ENCODE results near the gene TBL1XR1. TPM values are rescaled to one million over a fixed set of nuclear protein-coding genes. Genes with fewer than 3 reads are reported as not detected.

Gene TBL1XR1
- total RNA-seq, 2 donors from 2014 or later, result 202 to 226 TPM

DNA sequence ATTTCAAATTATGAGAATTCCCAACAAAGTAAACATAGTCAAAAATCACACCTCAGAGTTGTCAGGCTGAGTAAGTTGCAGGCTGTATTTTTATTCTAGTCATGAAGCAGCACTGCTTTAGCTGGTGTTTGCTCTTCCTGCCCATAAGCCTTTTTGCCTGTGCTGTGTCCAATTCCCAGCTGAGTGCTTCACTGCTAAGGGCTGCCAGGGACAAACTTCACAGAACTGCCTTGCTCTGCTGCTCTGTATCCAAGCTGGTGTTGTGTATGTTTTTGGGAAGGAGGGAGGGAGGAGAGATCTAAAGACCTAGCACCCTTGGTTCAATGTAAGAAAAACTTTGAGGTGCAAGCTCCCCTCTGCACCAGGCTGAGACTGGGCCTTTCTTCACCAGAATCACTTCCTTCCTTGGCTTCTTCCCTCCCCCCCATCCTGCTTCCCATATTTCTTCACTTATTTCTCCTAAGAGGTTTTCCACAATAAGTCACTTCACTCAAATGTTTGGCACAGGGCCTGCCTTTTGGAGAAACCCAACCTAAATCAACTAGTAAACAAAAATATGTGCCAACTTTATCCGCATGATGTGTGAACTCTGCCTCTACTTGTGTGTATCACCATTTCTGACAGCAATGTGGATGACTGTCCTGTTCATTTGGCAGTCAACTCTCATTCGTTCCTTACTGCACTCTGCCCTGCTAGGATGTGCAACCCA lies 156.1 kb downstream of the TBL1XR1 start:
- H3K36me3 ChIP-seq, result no peaks in the 10 kb centered on the region
- no peaks in the 10 kb centered on the region for H3K4me1 ChIP-seq
- H3K4me3 ChIP-seq, result no peak overlapping the region
- no peak overlapping the region for H3K27ac ChIP-seq
- no peak overlapping the region for H3K9ac ChIP-seq (ENCODE audit: low read depth in 2 of 2, low read length in 2 of 2)
- H3K27me3 ChIP-seq, result no peaks in the 10 kb centered on the region
- intact Hi-C loops (cut with DNase I), result no loop called here
- DNase-seq, result no peak
- no peaks in the 10 kb centered on the region for H3K9me3 ChIP-seq
- TF ChIP-seq, protein P1, sequence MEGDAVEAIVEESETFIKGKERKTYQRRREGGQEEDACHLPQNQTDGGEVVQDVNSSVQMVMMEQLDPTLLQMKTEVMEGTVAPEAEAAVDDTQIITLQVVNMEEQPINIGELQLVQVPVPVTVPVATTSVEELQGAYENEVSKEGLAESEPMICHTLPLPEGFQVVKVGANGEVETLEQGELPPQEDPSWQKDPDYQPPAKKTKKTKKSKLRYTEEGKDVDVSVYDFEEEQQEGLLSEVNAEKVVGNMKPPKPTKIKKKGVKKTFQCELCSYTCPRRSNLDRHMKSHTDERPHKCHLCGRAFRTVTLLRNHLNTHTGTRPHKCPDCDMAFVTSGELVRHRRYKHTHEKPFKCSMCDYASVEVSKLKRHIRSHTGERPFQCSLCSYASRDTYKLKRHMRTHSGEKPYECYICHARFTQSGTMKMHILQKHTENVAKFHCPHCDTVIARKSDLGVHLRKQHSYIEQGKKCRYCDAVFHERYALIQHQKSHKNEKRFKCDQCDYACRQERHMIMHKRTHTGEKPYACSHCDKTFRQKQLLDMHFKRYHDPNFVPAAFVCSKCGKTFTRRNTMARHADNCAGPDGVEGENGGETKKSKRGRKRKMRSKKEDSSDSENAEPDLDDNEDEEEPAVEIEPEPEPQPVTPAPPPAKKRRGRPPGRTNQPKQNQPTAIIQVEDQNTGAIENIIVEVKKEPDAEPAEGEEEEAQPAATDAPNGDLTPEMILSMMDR (IDR thresholded peaks at IDR 0.05), result no peak

GRCh38 chr3:177039490-177040274 lies 157.6 kb downstream of the TBL1XR1 start:
- H3K9me3 ChIP-seq, result no peaks in the 10 kb centered on the region
- H3K27ac ChIP-seq, result no peak overlapping the region
- no peaks in the 10 kb centered on the region for H3K36me3 ChIP-seq
- no peak for DNase-seq
- no peak overlapping the region for H3K9ac ChIP-seq (ENCODE audit: low read depth in 2 of 2, low read length in 2 of 2)
- intact Hi-C loops (cut with DNase I), result no loop called here
- no peak overlapping the region for H3K4me3 ChIP-seq
- TF ChIP-seq, protein P1 (IDR thresholded peaks at IDR 0.05), result no peak
- no peaks in the 10 kb centered on the region for H3K27me3 ChIP-seq
- no peaks in the 10 kb centered on the region for H3K4me1 ChIP-seq

DNA sequence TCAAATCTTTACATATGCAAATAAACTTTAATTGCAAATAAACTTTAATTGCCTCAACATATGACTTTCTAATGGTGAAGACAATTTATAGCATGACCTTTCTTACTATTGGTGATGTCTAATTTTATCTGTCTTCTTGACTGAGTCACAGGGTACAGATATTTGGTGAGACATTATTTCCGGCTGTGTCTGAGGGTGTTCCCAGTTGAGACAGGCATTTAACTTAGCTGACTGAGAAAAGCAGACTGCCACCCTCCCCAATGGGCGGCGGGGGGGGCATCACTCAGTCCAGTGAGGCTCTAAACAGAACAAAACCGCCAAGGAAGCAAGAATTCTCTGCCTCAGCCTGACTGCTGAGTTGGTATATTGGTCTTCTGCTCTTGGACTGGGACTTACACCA lies 160.0 kb downstream of the TBL1XR1 start:
- TF ChIP-seq, protein P1 (IDR thresholded peaks at IDR 0.05), result no peak
- Histone ChIP-seq H3K4me3 (no peak overlapping the region), H3K36me3 (no peaks in the 10 kb centered on the region), H3K27me3 (no peaks in the 10 kb centered on the region), H3K27ac (no peak overlapping the region), H3K4me1 (no peaks in the 10 kb centered on the region), H3K9me3 (no peaks in the 10 kb centered on the region), H3K9ac (ENCODE audit: low read depth in 2 of 2, low read length in 2 of 2) (no peak overlapping the region)
- intact Hi-C loops (cut with DNase I), result no loop called here
- DNase-seq, result no peak

DNA sequence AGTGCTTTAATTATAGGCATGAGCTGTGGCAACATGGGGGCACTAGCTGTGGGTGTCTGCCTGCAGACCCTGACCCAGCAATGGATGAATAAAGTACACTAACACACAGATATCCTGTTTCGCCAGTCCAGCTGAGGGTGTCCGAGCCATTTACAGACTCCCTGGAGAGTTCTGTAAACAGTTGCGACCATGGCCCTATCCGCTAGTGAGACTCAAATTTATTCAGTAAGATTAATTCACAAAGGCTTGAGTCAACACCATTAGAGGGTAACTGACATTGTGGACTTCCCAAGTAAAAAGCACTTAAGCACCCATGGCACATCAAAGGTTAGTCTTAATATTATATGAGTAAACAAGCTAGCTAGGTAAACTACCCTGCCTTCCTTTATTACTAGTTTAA lies 161.6 kb downstream of the TBL1XR1 start:
- TF ChIP-seq, protein P1 (IDR thresholded peaks at IDR 0.05), result no peak
- no peaks in the 10 kb centered on the region for H3K4me1 ChIP-seq
- H3K27ac ChIP-seq, result no peak overlapping the region
- H3K27me3 ChIP-seq, result no peaks in the 10 kb centered on the region
- H3K36me3 ChIP-seq, result no peaks in the 10 kb centered on the region
- no peaks in the 10 kb centered on the region for H3K9me3 ChIP-seq
- intact Hi-C loops (cut with DNase I), result no loop called here
- no peak overlapping the region for H3K9ac ChIP-seq (ENCODE audit: low read depth in 2 of 2, low read length in 2 of 2)
- no peak overlapping the region for H3K4me3 ChIP-seq
- no peak for DNase-seq

DNA sequence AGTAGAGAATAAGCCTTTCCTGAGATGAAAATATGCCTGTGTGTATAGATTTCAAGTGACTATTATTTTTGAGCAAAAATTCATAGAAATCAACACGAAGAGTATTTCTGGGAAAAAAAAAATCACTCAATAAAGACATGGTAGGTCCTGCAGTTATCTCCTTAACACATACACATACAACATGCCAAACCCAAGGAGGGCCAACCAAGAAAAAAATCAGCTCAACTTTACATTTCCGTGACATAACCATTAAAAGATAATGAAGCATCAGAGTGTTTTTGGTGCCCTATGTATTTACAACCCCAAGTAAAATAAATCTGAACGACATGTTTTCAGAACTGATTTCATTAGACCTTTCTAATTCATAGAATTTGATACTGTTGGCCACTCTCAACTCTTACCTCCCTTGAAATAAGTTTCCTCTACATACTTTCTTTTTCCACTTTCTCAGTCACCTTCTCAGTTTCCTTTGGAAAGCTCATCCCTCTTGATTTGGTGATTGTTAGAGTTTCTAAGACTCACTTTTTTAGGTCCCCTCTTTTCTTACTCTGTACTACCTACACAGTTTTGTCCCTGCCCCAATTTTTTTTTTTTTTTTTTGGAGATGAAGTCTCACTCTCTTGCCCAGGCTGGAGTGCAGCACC lies 162.3 kb downstream of the TBL1XR1 start:
- TF ChIP-seq, protein P1 (IDR thresholded peaks at IDR 0.05), result no peak

More for the DNA sequence above, 162.3 kb downstream of the TBL1XR1 start:
- Histone ChIP-seq H3K27me3 (no peaks in the 10 kb centered on the region), H3K4me1 (no peaks in the 10 kb centered on the region), H3K9me3 (no peaks in the 10 kb centered on the region), H3K4me3 (no peak overlapping the region), H3K9ac (ENCODE audit: low read depth in 2 of 2, low read length in 2 of 2) (no peak overlapping the region), H3K36me3 (no peaks in the 10 kb centered on the region), H3K27ac (no peak overlapping the region)
- no peak for DNase-seq
- intact Hi-C loops (cut with DNase I), result no loop called here
